ENCODE measurements around the gene MRPL40. TPM values are rescaled to one million over a fixed set of nuclear protein-coding genes. Genes with fewer than 3 reads are reported as not detected.

MRPL40 gene
- total and polyA plus RNA-seq, 2 donors (not counting 3 experiments of a cell fraction or from before 2014, with no cell fraction given) = 17.5 to 27.4 TPM

DNA sequence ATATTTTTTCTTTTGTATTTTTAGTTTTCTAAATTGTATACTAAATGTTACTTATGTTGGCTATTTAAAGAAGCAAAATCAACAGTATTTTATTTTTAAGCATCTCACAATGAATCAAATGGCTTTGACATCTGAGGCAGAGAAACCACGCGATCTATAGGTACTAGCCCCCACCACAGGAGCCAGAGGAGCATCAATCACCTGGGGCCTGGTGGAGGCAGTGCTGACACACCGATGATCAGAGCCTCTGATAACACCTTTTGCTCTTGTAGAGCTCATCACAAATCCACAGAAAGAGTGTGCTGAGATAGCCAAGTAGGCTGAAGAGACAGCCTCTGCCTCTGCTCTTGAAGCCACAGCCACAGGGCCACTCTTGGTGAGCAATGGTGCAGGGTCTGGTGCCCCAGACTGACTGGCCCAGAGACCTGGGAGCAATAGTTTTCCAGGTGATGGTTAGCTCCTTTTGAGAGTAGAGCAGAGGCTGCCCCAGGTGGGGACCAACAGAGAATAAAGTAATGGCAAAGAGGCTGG, 26.0 kb upstream of the MRPL40 start:
- ChIA-PET CTCF (no interaction called here), POLR2A (no interaction called here)
- dilution Hi-C loops (cut with MboI; ENCODE audit: extremely low pct_ligation_motif_present, low sequenced_read_pairs) (no loop called here), intact Hi-C loops (cut with micrococcal nuclease) (no loop called here)
- no TSS peak for BruUV-seq (replicated peaks)
- Histone ChIP-seq H4K20me1 (replicated peaks; ENCODE audit: control insufficient read depth, extremely low read depth, insufficient read depth, low read length) (no peaks in the 10 kb centered on the region), H3K27me3 (ENCODE audit: control insufficient read depth in 2 of 2, insufficient read depth in 2 of 2, low read length in 2 of 2) (no peaks in the 10 kb centered on the region), H3K4me1 (ENCODE audit: control insufficient read depth, extremely low read depth, insufficient read depth, low read length) (no peaks in the 10 kb centered on the region), H2AFZ (ENCODE audit: low read depth, low read length) (no peak overlapping the region), H3K79me2 (ENCODE audit: control insufficient read depth, insufficient read depth, low read length) (peaks cover 5% of the 10 kb centered on the region), H3K27ac (ENCODE audit: insufficient read depth, low read depth, low read length) (no peak overlapping the region), H3K4me2 (ENCODE audit: insufficient read depth, low read length) (no peak overlapping the region), H3K4me3 (replicated peaks in 1 of 3; ENCODE audit: insufficient read depth in 1 of 3, low read depth in 1 of 3, low read length in 3 of 3) (no peak overlapping the region), H3K9me3 (replicated peaks; ENCODE audit: control insufficient read depth, insufficient read depth, low read length) (no peaks in the 10 kb centered on the region), H3K36me3 (ENCODE audit: control insufficient read depth in 2 of 2, extremely low read depth in 1 of 2, insufficient read depth in 2 of 2, low read length in 2 of 2) (peaks cover 6 to 21% of the 10 kb centered on the region in 2 experiments), H3K9me1 (replicated peaks; ENCODE audit: control insufficient read depth, extremely low read depth, insufficient read depth, low read length) (no peaks in the 10 kb centered on the region), H3K9ac (replicated peaks; ENCODE audit: extremely low read depth, insufficient read depth, low read length) (no peak overlapping the region)
- DNase-seq (ENCODE audit: low read depth, low spot score) (no peak), FAIRE-seq (no peak)
- TF ChIP-seq POLR2AphosphoS5 (IDR thresholded peaks at IDR 0.05; ENCODE audit: insufficient read depth, low read depth, low read length) = no peak
- TF ChIP-seq, protein P1, sequence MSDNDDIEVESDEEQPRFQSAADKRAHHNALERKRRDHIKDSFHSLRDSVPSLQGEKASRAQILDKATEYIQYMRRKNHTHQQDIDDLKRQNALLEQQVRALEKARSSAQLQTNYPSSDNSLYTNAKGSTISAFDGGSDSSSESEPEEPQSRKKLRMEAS (IDR thresholded peaks at IDR 0.05; ENCODE audit: insufficient read depth, insufficient read length) = no peak
- TF ChIP-seq MYC (IDR thresholded peaks at IDR 0.05; ENCODE audit: low read depth, low read length) = no peak
- TF ChIP-seq, protein P2, sequence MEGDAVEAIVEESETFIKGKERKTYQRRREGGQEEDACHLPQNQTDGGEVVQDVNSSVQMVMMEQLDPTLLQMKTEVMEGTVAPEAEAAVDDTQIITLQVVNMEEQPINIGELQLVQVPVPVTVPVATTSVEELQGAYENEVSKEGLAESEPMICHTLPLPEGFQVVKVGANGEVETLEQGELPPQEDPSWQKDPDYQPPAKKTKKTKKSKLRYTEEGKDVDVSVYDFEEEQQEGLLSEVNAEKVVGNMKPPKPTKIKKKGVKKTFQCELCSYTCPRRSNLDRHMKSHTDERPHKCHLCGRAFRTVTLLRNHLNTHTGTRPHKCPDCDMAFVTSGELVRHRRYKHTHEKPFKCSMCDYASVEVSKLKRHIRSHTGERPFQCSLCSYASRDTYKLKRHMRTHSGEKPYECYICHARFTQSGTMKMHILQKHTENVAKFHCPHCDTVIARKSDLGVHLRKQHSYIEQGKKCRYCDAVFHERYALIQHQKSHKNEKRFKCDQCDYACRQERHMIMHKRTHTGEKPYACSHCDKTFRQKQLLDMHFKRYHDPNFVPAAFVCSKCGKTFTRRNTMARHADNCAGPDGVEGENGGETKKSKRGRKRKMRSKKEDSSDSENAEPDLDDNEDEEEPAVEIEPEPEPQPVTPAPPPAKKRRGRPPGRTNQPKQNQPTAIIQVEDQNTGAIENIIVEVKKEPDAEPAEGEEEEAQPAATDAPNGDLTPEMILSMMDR (IDR thresholded peaks at IDR 0.05; ENCODE audit: extremely low read depth in 1 of 2, insufficient read depth in 1 of 2, low read depth in 1 of 2, low read length in 2 of 2) = no peak
- no peak for TF ChIP-seq FOS (IDR thresholded peaks at IDR 0.05; ENCODE audit: borderline replicate concordance, insufficient read depth, low read length)
- no peak for TF ChIP-seq JUN (IDR thresholded peaks at IDR 0.05; ENCODE audit: borderline replicate concordance, insufficient read depth, insufficient read length, low read depth)
- no peak for TF ChIP-seq GATA2 (IDR thresholded peaks at IDR 0.05; ENCODE audit: insufficient read depth, insufficient read length, low read depth, low read length)
- no peak for TF ChIP-seq EZH2 (IDR thresholded peaks at IDR 0.05; ENCODE audit: borderline replicate concordance, low read depth, low read length, severe bottlenecking)
- TF ChIP-seq POLR2A (IDR thresholded peaks at IDR 0.05; ENCODE audit: low read depth, low read length) = no peak

All from endothelial cell of umbilical vein (primary cell).